Neural cell (in vitro differentiated cells): ENCODE results near the gene BMPR2.

Source experiments
- CTCF ChIP-seq: fragments of 450-650 bp; IDR thresholded peaks from 2 replicates; pipeline ENCODE4 v1.5.1; 2014; ENCODE audit warnings: antibody characterized with exemption, mild to moderate bottlenecking, moderate library complexity; ENCODE audit not compliant: poor library complexity, severe bottlenecking
- EP300 ChIP-seq: fragments of 450-650 bp; conservative IDR thresholded peaks from 2 replicates; pipeline ENCODE4 v1.6.1; 2014; ENCODE audit warnings: antibody characterized with exemption, mild to moderate bottlenecking, moderate library complexity; ENCODE audit not compliant: poor library complexity, severe bottlenecking
- EZH2 ChIP-seq: fragments of 200-600, 300-800 bp; shearing (Covaris generic), sonication (generic); IDR thresholded peaks from 2 replicates; pipeline ENCODE4 v1.6.1; 2014; ENCODE audit warnings: antibody characterized with exemption, low read length, borderline replicate concordance, mild to moderate bottlenecking; ENCODE audit not compliant: insufficient read depth, poor library complexity, severe bottlenecking
- MXI1 ChIP-seq: fragments of 450-650 bp; conservative IDR thresholded peaks from 2 replicates; pipeline ENCODE4 v1.6.1; 2014; ENCODE audit warnings: antibody characterized with exemption, mild to moderate bottlenecking; ENCODE audit not compliant: poor library complexity, severe bottlenecking
- POLR2AphosphoS5 ChIP-seq: IDR thresholded peaks from 2 replicates; pipeline ENCODE4 v1.6.1; 2012
- RAD21 ChIP-seq: fragments of 450-650 bp; conservative IDR thresholded peaks from 2 replicates; pipeline ENCODE4 v1.6.1; 2014; ENCODE audit warnings: antibody characterized with exemption, mild to moderate bottlenecking, moderate library complexity
- REST ChIP-seq: IDR thresholded peaks from 2 replicates; pipeline ENCODE4 v1.6.1; 2012; ENCODE audit warnings: borderline replicate concordance
- TAF1 ChIP-seq: IDR thresholded peaks from 2 replicates; pipeline ENCODE4 v1.6.1; 2012; ENCODE audit warnings: low read depth

GRCh38 chr2:202335791-202336467, 40.2 kb upstream of the BMPR2 start:
- TF ChIP-seq EP300 (no peak), REST (no peak), POLR2AphosphoS5 (no peak), CTCF (no peak), TAF1 (no peak), EZH2 (no peak), RAD21 (no peak), MXI1 (no peak)
